ENCODE results near the gene MSRB1.
"Not testable (repeated sequence)": the region's sequence is repeated elsewhere in the genome, so short reads cannot be mapped to it uniquely, and the experiment has no call there.

MSRB1 gene

DNA sequence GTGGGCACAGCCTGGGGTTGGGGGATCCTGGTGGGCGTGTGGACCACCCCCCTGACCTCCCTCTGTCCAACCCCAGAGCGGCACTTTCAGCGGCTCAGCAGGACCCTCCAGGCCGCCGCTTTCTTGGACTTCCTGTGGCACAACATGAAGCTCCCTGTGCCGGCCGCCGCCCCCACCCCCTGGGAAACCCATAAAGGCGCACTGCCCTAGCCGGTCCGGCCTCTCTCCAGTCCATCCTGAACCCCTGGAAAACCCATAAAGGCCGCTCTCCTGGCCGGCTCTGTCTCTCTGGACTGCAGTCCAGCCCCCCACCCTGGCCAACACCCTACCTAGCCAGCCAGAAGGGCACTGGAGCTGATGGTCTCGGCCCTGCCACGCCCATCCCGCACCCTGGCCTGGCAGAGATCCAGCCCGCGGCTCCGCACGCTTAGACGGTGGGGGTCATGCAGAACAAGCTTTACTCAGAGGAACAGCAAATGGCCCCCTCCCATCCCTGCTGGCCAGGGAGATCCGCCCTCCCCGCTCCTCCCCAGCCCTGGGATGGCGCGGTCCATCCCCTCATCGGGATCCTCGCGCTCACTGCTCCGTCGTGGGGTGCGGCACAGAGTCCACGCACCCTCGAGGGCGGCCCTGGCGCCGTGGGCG lies 35.6 kb upstream of the MSRB1 start:
- no peak for DNase-seq

- no peak for DNase-seq
Measured at GRCh38 chr16:1977875-1978268, 34.9 kb upstream of the MSRB1 start.

- DNase-seq: no peak
Measured at GRCh38 chr16:1976951-1977874, 34.2 kb upstream of the MSRB1 start.

- DNase-seq: no peak
Measured at GRCh38 chr16:1976216-1976520, 33.2 kb upstream of the MSRB1 start.

- DNase-seq: no peak
Measured at GRCh38 chr16:1975432-1976215, 32.6 kb upstream of the MSRB1 start.

DNA sequence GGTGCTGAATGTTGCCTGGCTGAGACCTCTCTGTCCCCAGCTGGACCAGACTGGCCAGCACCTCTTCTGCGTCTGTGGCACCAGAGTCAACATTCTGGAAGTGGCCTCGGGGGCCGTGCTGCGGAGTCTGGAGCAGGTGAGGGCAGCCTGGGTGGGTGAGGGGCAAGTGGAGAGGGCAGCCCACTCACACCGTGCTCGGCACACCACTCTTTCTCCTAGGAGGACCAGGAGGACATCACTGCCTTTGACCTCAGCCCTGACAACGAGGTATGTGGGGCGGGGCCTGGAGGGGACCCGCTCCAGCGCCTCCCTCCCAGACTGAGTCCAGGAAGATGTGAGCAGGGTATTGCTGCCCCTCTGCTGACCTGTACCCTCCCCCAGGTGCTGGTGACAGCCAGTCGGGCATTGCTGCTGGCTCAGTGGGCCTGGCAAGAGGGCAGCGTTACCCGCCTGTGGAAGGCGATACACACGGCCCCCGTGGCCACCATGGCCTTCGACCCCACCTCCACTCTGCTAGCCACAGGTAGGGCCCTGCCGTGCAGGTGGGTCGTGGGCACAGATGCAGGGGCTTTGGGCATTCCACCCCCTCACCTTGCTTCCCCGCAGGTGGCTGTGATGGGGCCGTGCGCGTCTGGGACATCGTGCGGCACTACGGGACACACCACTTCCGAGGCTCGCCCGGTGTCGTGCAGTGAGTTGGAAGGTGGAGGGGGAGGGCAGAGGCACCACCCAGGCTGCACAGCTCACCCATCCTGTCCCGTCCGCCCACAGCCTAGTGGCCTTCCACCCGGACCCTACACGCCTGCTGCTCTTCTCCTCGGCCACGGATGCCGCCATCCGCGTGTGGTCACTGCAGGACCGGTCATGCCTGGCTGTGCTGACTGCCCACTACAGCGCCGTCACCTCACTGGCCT lies 31.4 kb upstream of the MSRB1 start:
- DNase-seq: no peak

- DNase-seq: no peak
Measured at GRCh38 chr16:1973461-1974156, 30.6 kb upstream of the MSRB1 start.

DNA sequence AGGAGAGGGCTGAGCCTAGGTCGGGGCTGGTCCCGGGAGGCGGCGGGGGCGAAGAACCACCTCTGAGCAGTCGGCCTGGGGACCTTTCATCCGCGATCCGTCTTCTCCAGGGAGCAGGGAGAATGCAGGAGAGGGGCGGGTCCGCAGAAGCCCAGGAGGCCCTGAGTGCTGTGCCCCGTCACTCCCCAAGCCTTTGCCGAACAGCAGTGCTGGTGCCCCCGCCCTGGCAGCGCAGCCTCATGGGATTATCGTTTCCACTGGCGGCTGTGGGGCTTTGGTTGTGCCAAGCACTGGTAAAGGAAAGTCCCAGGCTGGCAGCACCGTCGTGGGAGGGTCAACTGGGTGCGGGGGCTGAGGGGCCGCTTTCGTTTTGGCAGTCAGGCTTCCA lies 29.5 kb upstream of the MSRB1 start:
- no peak for DNase-seq

DNA sequence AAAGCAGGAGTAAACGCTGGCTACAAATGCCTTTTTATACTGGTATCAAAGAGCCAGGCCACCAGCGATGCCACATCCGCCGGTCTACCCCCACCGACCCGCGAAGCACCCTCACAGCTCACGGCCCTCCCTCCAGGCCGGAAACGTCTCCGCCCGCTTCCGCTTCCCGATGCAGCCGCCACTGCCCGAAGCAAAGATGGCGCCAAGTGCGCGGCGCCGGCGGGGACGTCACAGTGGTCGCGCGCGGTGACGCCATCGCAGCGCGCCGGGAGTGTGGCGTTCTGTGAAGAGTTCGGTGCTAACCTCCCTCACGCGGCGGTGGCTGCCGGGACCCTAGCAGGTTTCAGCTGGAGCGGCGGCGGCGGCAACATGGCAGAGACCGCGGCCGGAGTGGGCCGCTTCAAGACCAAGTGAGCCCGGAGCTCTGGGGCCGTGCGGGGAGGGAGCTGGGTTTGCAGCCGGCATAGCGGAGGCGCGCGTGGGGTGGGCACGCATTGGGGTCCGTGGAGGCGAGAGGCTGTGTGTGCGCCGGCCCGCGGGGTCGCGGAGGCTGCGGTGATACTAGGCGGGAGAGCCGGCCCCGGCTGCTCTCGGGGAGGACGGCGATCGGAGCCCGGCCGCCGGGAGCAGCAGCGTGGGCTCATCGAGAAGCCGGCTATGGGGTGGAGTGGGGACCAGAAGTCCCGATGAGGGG lies 28.9 kb upstream of the MSRB1 start, which contains the start of gene TBL3:
Gene TBL3, plus strand, starts transcription at position 258 of the 694 bp plus-strand sequence. Its CDS starts 112 bp downstream, at position 370.
- peak; percentile 74 for DNase-seq

DNA sequence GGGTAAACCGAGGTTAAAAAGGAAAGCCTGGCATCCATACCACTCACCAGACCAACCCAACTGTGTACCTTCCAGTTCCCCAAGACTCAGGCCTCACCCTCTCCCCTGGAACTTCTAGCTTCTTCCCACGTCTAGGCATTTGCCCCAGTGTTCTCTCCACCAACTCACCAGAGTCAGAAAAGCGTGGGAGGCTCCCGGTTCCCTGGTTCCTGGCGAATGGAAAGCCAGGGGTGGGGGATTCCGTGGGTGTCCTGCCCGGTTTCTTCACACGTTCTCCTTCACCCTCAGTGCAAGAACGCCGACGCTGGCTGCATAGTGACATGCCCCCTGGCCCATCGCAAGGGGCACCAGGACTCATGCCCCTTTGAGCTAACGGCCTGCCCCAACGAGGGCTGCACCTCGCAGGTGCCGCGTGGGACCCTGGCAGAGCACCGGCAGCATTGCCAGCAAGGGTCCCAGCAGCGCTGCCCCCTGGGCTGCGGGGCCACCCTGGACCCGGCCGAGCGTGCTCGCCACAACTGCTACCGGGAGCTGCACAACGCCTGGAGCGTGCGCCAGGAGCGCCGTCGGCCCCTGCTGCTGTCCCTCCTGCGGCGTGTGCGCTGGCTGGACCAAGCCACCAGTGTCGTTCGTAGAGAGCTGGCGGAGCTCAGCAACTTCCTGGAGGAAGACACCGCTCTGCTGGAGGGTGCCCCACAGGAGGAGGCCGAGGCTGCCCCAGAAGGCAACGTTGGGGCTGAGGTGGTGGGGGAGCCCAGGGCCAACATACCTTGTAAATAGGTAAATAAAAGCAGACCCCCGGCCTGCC lies 25.4 kb upstream of the MSRB1 start:
- no peak for DNase-seq

DNA sequence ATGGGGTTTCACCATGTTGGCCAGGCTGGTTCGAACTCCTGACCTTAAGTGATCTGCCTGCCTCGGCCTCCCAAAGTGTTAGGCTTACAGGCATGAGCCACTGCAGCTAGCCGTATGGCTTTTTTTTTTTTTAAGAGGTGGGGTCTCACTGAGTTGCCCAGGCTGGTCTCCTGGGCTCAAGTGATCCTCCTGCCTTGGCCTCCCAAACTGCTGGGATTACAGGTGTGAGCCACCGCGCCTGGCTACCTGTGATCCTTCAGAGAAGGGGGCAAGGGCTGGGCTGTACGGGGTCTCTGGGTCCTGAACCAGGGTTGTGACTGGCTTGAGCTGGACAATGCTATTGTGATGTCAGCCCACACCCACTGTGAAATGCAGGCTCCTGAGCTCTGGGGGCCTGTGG lies 23.5 kb upstream of the MSRB1 start, which contains the start of gene RNF151:
Gene RNF151, plus strand, starts transcription at position 397 of the 400 bp plus-strand sequence. CDS start 26 bp downstream, outside the sequence.
- no peak for DNase-seq

- no peak for DNase-seq
Measured at GRCh38 chr16:1965396-1966001, 22.5 kb upstream of the MSRB1 start.

- peak; percentile 68 for DNase-seq
Measured at GRCh38 chr16:1964506-1965395, 21.8 kb upstream of the MSRB1 start, which contains the start of gene RPS2. Gene RPS2 (minus strand): TSS chr16:1964826. CDS start chr16:1964625, 201 bp downstream.

DNA sequence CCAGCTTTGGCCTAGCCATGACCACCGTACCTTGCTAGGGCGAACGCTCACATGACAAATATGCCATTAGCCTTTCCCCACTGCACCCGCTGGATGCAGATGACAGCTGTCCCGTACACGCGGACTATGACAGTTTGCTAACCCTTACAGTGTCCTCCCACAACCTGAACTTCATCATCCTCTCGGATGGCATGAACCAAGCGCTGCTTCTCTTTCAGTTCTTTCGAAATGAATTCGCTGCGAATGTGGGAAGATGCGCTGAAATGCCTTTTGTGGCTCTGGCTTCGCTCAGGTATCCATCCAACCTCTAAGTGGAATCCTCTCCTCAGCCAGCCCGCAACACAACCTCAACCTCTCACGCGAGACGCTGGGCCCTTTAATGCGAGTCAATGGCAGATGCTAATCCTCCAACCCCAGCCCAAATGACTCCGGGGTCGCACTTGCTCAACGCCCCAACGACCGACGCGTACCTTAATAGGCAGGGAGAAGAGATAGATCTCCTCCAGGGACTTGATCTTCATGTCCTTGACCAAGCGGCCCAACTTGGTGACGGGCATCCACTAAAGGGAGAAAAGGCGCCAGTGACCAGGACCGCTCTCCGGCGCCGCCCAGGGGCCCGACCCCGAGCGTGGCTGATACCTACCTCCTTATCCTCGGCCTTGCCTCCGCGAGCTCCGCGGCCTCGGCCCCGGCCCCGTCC lies 21.0 kb upstream of the MSRB1 start:
- no peak for DNase-seq

DNA sequence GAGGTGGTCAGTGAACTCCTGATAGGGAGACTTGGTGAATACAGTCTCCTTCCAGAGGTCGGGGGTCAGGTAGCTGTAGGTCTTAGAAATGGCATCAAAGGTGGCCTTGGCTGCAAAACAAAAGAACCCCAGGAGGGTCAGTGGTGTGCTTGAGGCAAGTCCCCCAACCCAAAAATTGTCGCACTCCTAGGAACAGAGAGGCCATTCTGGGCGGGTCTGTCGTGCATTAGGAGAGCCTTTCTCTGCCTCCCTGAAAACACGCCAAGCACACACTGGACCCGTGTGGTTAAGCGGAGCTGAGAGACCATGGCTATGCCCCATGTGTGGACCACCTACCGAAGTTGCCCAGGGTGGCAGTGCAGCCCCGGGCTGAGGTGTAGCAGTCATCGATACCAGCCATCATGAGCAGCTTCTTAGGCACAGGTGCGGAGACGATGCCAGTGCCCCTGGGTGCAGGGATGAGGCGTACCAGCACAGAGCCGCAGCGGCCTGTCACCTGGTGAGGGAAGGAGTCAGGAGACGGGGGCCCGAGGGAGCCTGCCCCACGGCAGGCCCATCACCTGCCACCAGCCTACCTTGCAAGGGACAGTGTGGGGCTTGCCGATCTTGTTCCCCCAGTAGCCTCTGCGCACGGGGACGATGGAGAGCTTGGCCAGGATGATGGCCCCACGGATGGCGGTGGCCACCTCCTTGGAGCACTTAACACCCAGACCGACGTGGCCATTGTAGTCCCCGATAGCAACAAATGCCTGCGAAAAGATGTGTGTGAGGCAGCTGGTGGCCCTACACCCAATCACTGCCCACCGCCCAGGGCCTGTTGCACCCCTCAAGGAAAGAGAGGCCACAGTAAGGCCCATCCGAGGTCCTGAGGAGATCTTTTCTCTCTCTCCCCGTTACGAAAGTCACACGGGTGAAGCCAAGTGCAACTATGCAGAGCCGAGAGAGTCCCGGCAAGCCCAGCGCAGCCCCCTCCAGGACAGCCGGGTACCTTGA lies 19.5 kb upstream of the MSRB1 start:
- DNase-seq: not testable (repeated sequence)

DNA sequence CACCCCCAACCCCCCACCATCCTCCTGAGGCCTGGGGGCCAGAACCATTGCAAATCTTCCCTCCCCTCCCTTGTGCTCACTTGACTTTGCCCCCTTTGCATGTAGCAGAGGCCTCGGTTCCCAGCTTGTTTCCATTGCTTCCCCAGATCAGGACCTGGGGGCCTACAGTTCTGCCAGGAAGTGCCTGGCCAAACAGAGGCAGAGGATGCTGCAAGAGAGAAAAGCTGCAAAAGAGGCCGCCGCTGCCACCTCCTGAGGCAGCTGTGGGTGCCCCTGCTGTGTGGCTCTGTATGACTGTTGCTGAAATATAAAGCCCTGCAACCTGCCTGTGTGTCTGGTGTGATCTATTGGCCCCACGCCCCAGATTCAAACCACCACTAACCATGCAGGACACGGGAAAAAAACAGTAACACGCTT lies 18.7 kb upstream of the MSRB1 start:
- DNase-seq: no peak
